Colonic mucosa (tissue), 4 donors: Measurements from ENCODE around the gene SLC10A3. TPM values are rescaled to one million over a fixed set of nuclear protein-coding genes. Genes with fewer than 3 reads are reported as not detected.

Experiments
- DNase-seq: peaks from one replicate; pipeline ENCODE4 v3.0.0-alpha.2; 2020
- H3K27ac ChIP-seq: fragments of 200-600 bp; one replicate; pipeline ENCODE4 v1.8.0; 2021
- H3K27me3 ChIP-seq: fragments of 200-600 bp; one replicate; pipeline ENCODE4 v1.8.0; 2021
- H3K36me3 ChIP-seq: fragments of 200-600 bp; one replicate; pipeline ENCODE4 v1.8.0; 2021
- H3K4me1 ChIP-seq: fragments of 200-600 bp; one replicate; pipeline ENCODE4 v1.8.0; 2021; ENCODE audit warnings: mild to moderate bottlenecking
- H3K4me3 ChIP-seq: fragments of 200-600 bp; one replicate; pipeline ENCODE4 v1.8.0; 2021
- H3K9ac ChIP-seq, 2 donors: one replicate each; pipeline ENCODE4 v1.7.0; 2013; ENCODE audit warnings: control low read depth in 2 of 2, low read depth in 2 of 2, low read length in 2 of 2
- H3K9me3 ChIP-seq: fragments of 200-600 bp; one replicate; pipeline ENCODE4 v1.8.0; 2021
- CTCF ChIP-seq: fragments of 200-600 bp; IDR thresholded peaks from one replicate; pipeline ENCODE4 v1.8.0; 2022; ENCODE audit warnings: antibody characterized with exemption, mild to moderate bottlenecking
- intact Hi-C: fragments of 100-400 bp; cut with DNase I; formaldehyde crosslinking; loops from one replicate; pipeline ENCODE4 v1.14.1; 2022
- total RNA-seq, 2 donors: library from RNA; stranded (reverse); fragmentation: NEBNext Ultra II Directional in 1 of 2; extraction: Animal tissue kit (Norgen Biotek cat#: 25700) in 1 of 2; gene quantifications; one replicate each; pipeline ENCODE4 v1.2.1, GENCODE V29; 2021
- donor health status: healthy.
- donor health status: DM: no; HTN: no; CAD: no.
- donor health status: DM: no; HTN: no; CAD: no.

Gene SLC10A3
- total RNA-seq = 10 to 100 TPM; 23.0 to 24.5 TPM

GRCh38 chrX:154490414-154491083, at the start of gene SLC10A3:
Gene SLC10A3 (minus strand): TSS chrX:154490629. CDS start chrX:154488940, 1,689 bp downstream.
- Histone ChIP-seq H3K9ac (peak within 1 kb of the TSS; percentile 73 to 74), H3K9me3 (no peaks in the 10 kb centered on the region), H3K27ac (peak within 1 kb of the TSS; percentile 94), H3K27me3 (no peaks in the 10 kb centered on the region), H3K4me1 (no peaks in the 10 kb centered on the region), H3K4me3 (peak within 1 kb of the TSS; percentile 54), H3K36me3 (no peaks in the 10 kb centered on the region)
- no peak for TF ChIP-seq CTCF
- intact Hi-C loops = no loop called here
- peak; percentile 91 for DNase-seq

DNA sequence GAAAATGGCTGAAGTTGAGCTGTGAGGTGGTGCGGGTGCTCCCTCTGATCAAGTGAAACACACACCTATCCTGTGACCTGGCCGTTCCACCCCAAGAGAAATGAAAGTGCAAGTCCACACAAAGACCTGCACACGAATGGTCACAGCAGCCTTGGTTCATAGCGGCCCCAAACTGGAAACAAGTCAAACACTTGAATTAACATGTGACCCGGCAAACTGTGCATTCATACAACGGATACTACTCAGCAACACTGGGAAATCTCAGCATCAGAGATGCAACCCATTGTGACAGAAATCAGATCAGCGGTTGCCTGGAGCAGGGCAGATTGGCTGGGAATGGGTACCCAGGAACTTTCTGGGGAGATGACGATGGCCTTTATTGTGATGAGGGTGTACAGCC, 48.6 kb upstream of the SLC10A3 start:
- no peak overlapping the region for H3K9ac ChIP-seq
- TF ChIP-seq CTCF = no peak
- no peaks in the 10 kb centered on the region for H3K4me1 ChIP-seq
- intact Hi-C loops = no loop called here
- H3K4me3 ChIP-seq = no peak overlapping the region
- H3K9me3 ChIP-seq = no peaks in the 10 kb centered on the region
- no peak overlapping the region for H3K27ac ChIP-seq
- no peaks in the 10 kb centered on the region for H3K27me3 ChIP-seq
- DNase-seq = no peak
- no peaks in the 10 kb centered on the region for H3K36me3 ChIP-seq

DNA sequence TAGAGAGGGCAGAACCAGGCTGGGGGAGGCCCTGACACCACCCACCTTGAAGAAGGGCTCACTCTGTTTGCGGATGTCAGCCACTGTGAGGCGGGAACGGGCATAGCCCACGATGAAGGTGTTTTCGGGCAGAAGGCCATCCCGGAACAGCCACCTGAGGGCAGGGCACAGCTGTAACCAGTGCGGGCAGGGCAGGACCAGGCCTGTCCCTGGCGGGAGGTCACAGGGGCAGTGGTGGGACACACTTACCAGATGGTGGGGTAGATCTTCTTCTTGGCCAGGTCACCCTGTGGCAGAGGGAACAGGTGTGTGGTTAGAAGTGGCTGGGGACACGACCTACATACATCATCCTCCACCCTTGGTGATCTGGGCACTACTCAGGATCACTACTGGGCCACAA, 45.5 kb upstream of the SLC10A3 start:
- Histone ChIP-seq H3K9ac (no peak overlapping the region), H3K4me3 (no peak overlapping the region), H3K27ac (no peak overlapping the region), H3K27me3 (no peaks in the 10 kb centered on the region), H3K9me3 (no peaks in the 10 kb centered on the region), H3K36me3 (no peaks in the 10 kb centered on the region), H3K4me1 (no peaks in the 10 kb centered on the region)
- no peak for TF ChIP-seq CTCF
- DNase-seq = no peak
- intact Hi-C loops = no loop called here

GRCh38 chrX:154534526-154535322, 44.3 kb upstream of the SLC10A3 start:
- intact Hi-C loops = loop anchor here (5.0 kb wide), 1 partner anchor 132 kb away; no protein-coding TSS in a partner anchor
- no peaks in the 10 kb centered on the region for H3K36me3 ChIP-seq
- peak overlapping the region in 1 of 2 donors; percentile 16 for H3K9ac ChIP-seq
- H3K27ac ChIP-seq = no peak overlapping the region
- no peak overlapping the region for H3K4me3 ChIP-seq
- H3K4me1 ChIP-seq = no peaks in the 10 kb centered on the region
- TF ChIP-seq CTCF = peak; percentile 99
- peak; percentile 91 for DNase-seq
- H3K27me3 ChIP-seq = no peaks in the 10 kb centered on the region
- no peaks in the 10 kb centered on the region for H3K9me3 ChIP-seq

- Histone ChIP-seq H3K27ac (no peak overlapping the region), H3K36me3 (no peaks in the 10 kb centered on the region), H3K9ac (no peak overlapping the region), H3K4me1 (no peaks in the 10 kb centered on the region), H3K9me3 (no peaks in the 10 kb centered on the region), H3K4me3 (no peak overlapping the region), H3K27me3 (no peaks in the 10 kb centered on the region)
- no peak for TF ChIP-seq CTCF
- DNase-seq = no peak
- intact Hi-C loops = loop anchor here (5.0 kb wide), 1 partner anchor 130 kb away; no protein-coding TSS in a partner anchor
These were observed 42.3 kb upstream of the SLC10A3 start for GRCh38 chrX:154532690-154533089.
